CD4-positive, alpha-beta T cell treated with Interleukin-4 for 1 hour (primary cell): ENCODE results near the gene RERGL.
"Not testable (repeated sequence)": the region's sequence is repeated elsewhere in the genome, so short reads cannot be mapped to it uniquely, and the experiment has no call there.

Experiments
- DNase-seq, 2 donors: peaks; one replicate each; pipeline ENCODE4 v3.0.0-alpha.2; 2020 to 2022

Gene RERGL

GRCh38 chr12:18090093-18090492, at the start of gene RERGL:
RERGL (minus strand) TSS chr12:18090193; CDS start chr12:18090140, 53 bp downstream.
- DNase-seq, result no peak

GRCh38 chr12:18139254-18139653, 49.3 kb upstream of the RERGL start:
- no peak for DNase-seq

- DNase-seq, result no peak
Observed at GRCh38 chr12:18135509-18135908, 45.5 kb upstream of the RERGL start.

GRCh38 chr12:18135086-18135485, 45.1 kb upstream of the RERGL start:
- DNase-seq, result no peak

- DNase-seq, result no peak
Observed at GRCh38 chr12:18130851-18131250, 40.9 kb upstream of the RERGL start.

GRCh38 chr12:18123707-18124106, 33.7 kb upstream of the RERGL start:
- no peak for DNase-seq

GRCh38 chr12:18120899-18121298, 30.9 kb upstream of the RERGL start:
- DNase-seq, result no peak

- no peak for DNase-seq
Observed at GRCh38 chr12:18108611-18109010, 18.6 kb upstream of the RERGL start.

GRCh38 chr12:18103624-18104023, 13.6 kb upstream of the RERGL start:
- DNase-seq, result no peak

- no peak for DNase-seq
Observed at GRCh38 chr12:18101043-18101442, 11.1 kb upstream of the RERGL start.

- DNase-seq, result no peak
Observed at GRCh38 chr12:18084080-18084479, 5.9 kb downstream of the RERGL start.

- DNase-seq, result no peak
Observed at GRCh38 chr12:18079541-18080246, 10.3 kb downstream of the RERGL start.

- no peak for DNase-seq
Observed at GRCh38 chr12:18074001-18074400, 16.0 kb downstream of the RERGL start.

GRCh38 chr12:18072723-18073122, 17.3 kb downstream of the RERGL start:
- DNase-seq, result no peak

GRCh38 chr12:18071336-18071735, 18.7 kb downstream of the RERGL start:
- no peak for DNase-seq

GRCh38 chr12:18068355-18068754, 21.6 kb downstream of the RERGL start:
- no peak for DNase-seq

GRCh38 chr12:18066666-18067065, 23.3 kb downstream of the RERGL start:
- no peak for DNase-seq

GRCh38 chr12:18062867-18063266, 27.1 kb downstream of the RERGL start:
- not testable (repeated sequence) for DNase-seq

GRCh38 chr12:18057051-18057450, 32.9 kb downstream of the RERGL start:
- no peak for DNase-seq

- no peak for DNase-seq
Observed at GRCh38 chr12:18054925-18055619, 34.9 kb downstream of the RERGL start.

GRCh38 chr12:18045446-18045992, 44.5 kb downstream of the RERGL start:
- DNase-seq, result no peak

- not testable (repeated sequence) for DNase-seq
Observed at GRCh38 chr12:18040060-18040742, 49.8 kb downstream of the RERGL start.
